ENCODE measurements around the gene TIAM2. TPM values are rescaled to one million over a fixed set of nuclear protein-coding genes. Genes with fewer than 3 reads are reported as not detected.

Gene TIAM2
- total RNA-seq, 1 experiment from 2014 or later: 10.2 TPM

- DNase-seq: no peak
- Histone ChIP-seq H3K36me3 (replicated peaks; ENCODE audit: control insufficient read depth, insufficient read depth, low read length) (no peaks in the 10 kb centered on the region), H3K27me3 (ENCODE audit: control insufficient read depth, insufficient read depth, low read length) (no peaks in the 10 kb centered on the region), H3K4me3 (ENCODE audit: insufficient read depth, low read depth, low read length) (no peak overlapping the region)
Observed at GRCh38 chr6:155047523-155047922, 52.4 kb downstream of the TIAM2 start.

GRCh38 chr6:155050311-155050710 lies 55.2 kb downstream of the TIAM2 start:
- DNase-seq: no peak
- no peaks in the 10 kb centered on the region for H3K27me3 ChIP-seq (ENCODE audit: control insufficient read depth, insufficient read depth, low read length)
- no peaks in the 10 kb centered on the region for H3K36me3 ChIP-seq (replicated peaks; ENCODE audit: control insufficient read depth, insufficient read depth, low read length)
- no peak overlapping the region for H3K4me3 ChIP-seq (ENCODE audit: insufficient read depth, low read depth, low read length)

- H3K36me3 ChIP-seq (replicated peaks; ENCODE audit: control insufficient read depth, insufficient read depth, low read length): no peaks in the 10 kb centered on the region
- DNase-seq: no peak
- H3K27me3 ChIP-seq (ENCODE audit: control insufficient read depth, insufficient read depth, low read length): no peaks in the 10 kb centered on the region
- H3K4me3 ChIP-seq (ENCODE audit: insufficient read depth, low read depth, low read length): no peak overlapping the region
Observed at GRCh38 chr6:155054491-155055250, 59.6 kb downstream of the TIAM2 start.

- Histone ChIP-seq H3K36me3 (replicated peaks; ENCODE audit: control insufficient read depth, insufficient read depth, low read length) (no peaks in the 10 kb centered on the region), H3K4me3 (ENCODE audit: insufficient read depth, low read depth, low read length) (no peak overlapping the region), H3K27me3 (ENCODE audit: control insufficient read depth, insufficient read depth, low read length) (no peaks in the 10 kb centered on the region)
- DNase-seq: no peak
Observed at GRCh38 chr6:155055729-155056128, 60.6 kb downstream of the TIAM2 start.

- no peaks in the 10 kb centered on the region for H3K27me3 ChIP-seq (ENCODE audit: control insufficient read depth, insufficient read depth, low read length)
- H3K36me3 ChIP-seq (replicated peaks; ENCODE audit: control insufficient read depth, insufficient read depth, low read length): no peaks in the 10 kb centered on the region
- no peak overlapping the region for H3K4me3 ChIP-seq (ENCODE audit: insufficient read depth, low read depth, low read length)
- no peak for DNase-seq
Observed at GRCh38 chr6:155056756-155057155, 61.6 kb downstream of the TIAM2 start.

GRCh38 chr6:155061381-155061780 lies 66.3 kb downstream of the TIAM2 start:
- no peak overlapping the region for H3K4me3 ChIP-seq (ENCODE audit: insufficient read depth, low read depth, low read length)
- DNase-seq: no peak
- H3K36me3 ChIP-seq (replicated peaks; ENCODE audit: control insufficient read depth, insufficient read depth, low read length): no peaks in the 10 kb centered on the region
- H3K27me3 ChIP-seq (ENCODE audit: control insufficient read depth, insufficient read depth, low read length): no peaks in the 10 kb centered on the region

GRCh38 chr6:155062866-155063341 lies 67.8 kb downstream of the TIAM2 start:
- DNase-seq: no peak

GRCh38 chr6:155064303-155064702 lies 69.2 kb downstream of the TIAM2 start:
- Histone ChIP-seq H3K4me3 (ENCODE audit: insufficient read depth, low read depth, low read length) (no peak overlapping the region), H3K27me3 (ENCODE audit: control insufficient read depth, insufficient read depth, low read length) (no peaks in the 10 kb centered on the region), H3K36me3 (replicated peaks; ENCODE audit: control insufficient read depth, insufficient read depth, low read length) (no peaks in the 10 kb centered on the region)
- DNase-seq: no peak

More at GRCh38 chr6:155062866-155063341, 67.8 kb downstream of the TIAM2 start:
- Histone ChIP-seq H3K36me3 (replicated peaks; ENCODE audit: control insufficient read depth, insufficient read depth, low read length) (no peaks in the 10 kb centered on the region), H3K4me3 (ENCODE audit: insufficient read depth, low read depth, low read length) (no peak overlapping the region), H3K27me3 (ENCODE audit: control insufficient read depth, insufficient read depth, low read length) (no peaks in the 10 kb centered on the region)

GRCh38 chr6:155066361-155066760 lies 71.2 kb downstream of the TIAM2 start:
- Histone ChIP-seq H3K27me3 (ENCODE audit: control insufficient read depth, insufficient read depth, low read length) (no peaks in the 10 kb centered on the region), H3K4me3 (ENCODE audit: insufficient read depth, low read depth, low read length) (no peak overlapping the region), H3K36me3 (replicated peaks; ENCODE audit: control insufficient read depth, insufficient read depth, low read length) (no peaks in the 10 kb centered on the region)
- DNase-seq: no peak

- H3K36me3 ChIP-seq (replicated peaks; ENCODE audit: control insufficient read depth, insufficient read depth, low read length): no peaks in the 10 kb centered on the region
- no peak overlapping the region for H3K4me3 ChIP-seq (ENCODE audit: insufficient read depth, low read depth, low read length)
- no peak for DNase-seq
- no peaks in the 10 kb centered on the region for H3K27me3 ChIP-seq (ENCODE audit: control insufficient read depth, insufficient read depth, low read length)
Observed at GRCh38 chr6:155066921-155067680, 72.0 kb downstream of the TIAM2 start.

- Histone ChIP-seq H3K27me3 (ENCODE audit: control insufficient read depth, insufficient read depth, low read length) (no peaks in the 10 kb centered on the region), H3K36me3 (replicated peaks; ENCODE audit: control insufficient read depth, insufficient read depth, low read length) (no peaks in the 10 kb centered on the region), H3K4me3 (ENCODE audit: insufficient read depth, low read depth, low read length) (no peak overlapping the region)
- no peak for DNase-seq
Observed at GRCh38 chr6:155067956-155068615, 73.0 kb downstream of the TIAM2 start.

- no peak for DNase-seq
- no peaks in the 10 kb centered on the region for H3K36me3 ChIP-seq (replicated peaks; ENCODE audit: control insufficient read depth, insufficient read depth, low read length)
- H3K27me3 ChIP-seq (ENCODE audit: control insufficient read depth, insufficient read depth, low read length): no peaks in the 10 kb centered on the region
- no peak overlapping the region for H3K4me3 ChIP-seq (ENCODE audit: insufficient read depth, low read depth, low read length)
Observed at GRCh38 chr6:155069543-155069942, 74.4 kb downstream of the TIAM2 start.

- Histone ChIP-seq H3K4me3 (ENCODE audit: insufficient read depth, low read depth, low read length) (no peak overlapping the region), H3K36me3 (replicated peaks; ENCODE audit: control insufficient read depth, insufficient read depth, low read length) (no peaks in the 10 kb centered on the region), H3K27me3 (ENCODE audit: control insufficient read depth, insufficient read depth, low read length) (no peaks in the 10 kb centered on the region)
- no peak for DNase-seq
Observed at GRCh38 chr6:155075930-155076695, 81.0 kb downstream of the TIAM2 start.

- Histone ChIP-seq H3K27me3 (ENCODE audit: control insufficient read depth, insufficient read depth, low read length) (no peaks in the 10 kb centered on the region), H3K36me3 (replicated peaks; ENCODE audit: control insufficient read depth, insufficient read depth, low read length) (no peaks in the 10 kb centered on the region), H3K4me3 (ENCODE audit: insufficient read depth, low read depth, low read length) (no peak overlapping the region)
- DNase-seq: no peak
Observed at GRCh38 chr6:155077331-155077730, 82.2 kb downstream of the TIAM2 start.
